Tibial nerve (tissue), 3 donors: ENCODE results near the gene CCDC88B.

Experiments
- CTCF ChIP-seq, 5 experiments: fragments of 200-600 bp in 3 of 5; fragments of 450-650 bp in 2 of 5; sonication (generic) in 3 of 5; IDR thresholded peaks; one replicate each; pipeline ENCODE4 v1.5.1; 2016 to 2019; ENCODE audit warnings: antibody characterized with exemption in 5 of 5, mild to moderate bottlenecking in 3 of 5, moderate library complexity in 2 of 5
- POLR2A ChIP-seq, 2 donors: fragments of 450-650 bp; IDR thresholded peaks; one replicate each; pipeline ENCODE4 v1.6.1; 2017; ENCODE audit warnings: antibody characterized with exemption in 2 of 2, mild to moderate bottlenecking in 2 of 2, moderate library complexity in 2 of 2

- TF ChIP-seq CTCF (IDR thresholded peaks at IDR 0.05), result no peak
- no peak for TF ChIP-seq POLR2A (IDR thresholded peaks at IDR 0.05)
Observed at GRCh38 chr11:64369440-64370421, 29.7 kb downstream of the CCDC88B start.
